H1 (cell line): Measurements from ENCODE around the gene SLC43A3. TPM values are rescaled to one million over a fixed set of nuclear protein-coding genes. Genes with fewer than 3 reads are reported as not detected.

Experiments used
- CTCF ChIA-PET: fragments of 300-600 bp; sonication (Branson Sonifier 250); formaldehyde crosslinking; loops from one replicate; lab custom pipeline; 2021; ENCODE audit not compliant: partially characterized antibody; lab: Charles Lee
- POLR2A ChIA-PET: fragments of 300-600 bp; sonication (Branson Sonifier 250); formaldehyde crosslinking; loops from one replicate; lab custom pipeline; 2021; ENCODE audit warnings: inconsistent platforms; ENCODE audit not compliant: partially characterized antibody; lab: Charles Lee
- DNase-seq, 2 experiments: peaks; one replicate each; pipeline versions ENCODE4 v3.0.0 to v3.0.0-alpha.2; 2010 to 2022; ENCODE audit warnings: low spot score in 2 of 2, low read depth in 1 of 2, mixed read lengths in 1 of 2
- FAIRE-seq: peaks from 2 replicates; lab custom pipeline; 2011; peaks lifted over from hg19 to GRCh38; lab: Jason Lieb, UNC
- H2AFZ ChIP-seq: 2 replicates; pipeline ENCODE4 v1.8.1; 2012; ENCODE audit warnings: low read length, inconsistent platforms
- H2AK5ac ChIP-seq: 2 replicates; pipeline ENCODE4 v1.6.1; 2013; ENCODE audit warnings: low read depth, low read length
- H2BK120ac ChIP-seq: replicated peaks from 2 replicates; pipeline ENCODE3; 2013; ENCODE audit warnings: low read depth, low read length, inconsistent platforms
- H2BK12ac ChIP-seq: 2 replicates; pipeline ENCODE4 v1.6.1; 2013; ENCODE audit warnings: low read depth, low read length
- H2BK15ac ChIP-seq: 2 replicates; pipeline ENCODE4 v1.6.1; 2013; ENCODE audit warnings: low read length
- H2BK20ac ChIP-seq: 2 replicates; pipeline ENCODE4 v1.6.1; 2013; ENCODE audit warnings: low read length
- H2BK5ac ChIP-seq: 2 replicates; pipeline ENCODE4 v1.6.1; 2013; ENCODE audit warnings: low read depth, low read length
- H3K14ac ChIP-seq: 2 replicates; pipeline ENCODE4 v1.6.1; 2013; ENCODE audit warnings: inconsistent platforms; ENCODE audit not compliant: insufficient read length
- H3K18ac ChIP-seq: 2 replicates; pipeline ENCODE4 v1.6.1; 2013; ENCODE audit warnings: low read length; ENCODE audit errors: extremely low read depth
- H3K23ac ChIP-seq: 2 replicates; pipeline ENCODE4 v1.6.1; 2013; ENCODE audit warnings: inconsistent platforms; ENCODE audit not compliant: insufficient read length
- H3K23me2 ChIP-seq: 2 replicates; pipeline ENCODE4 v1.6.1; 2013; ENCODE audit warnings: low read depth, low read length
- H3K27ac ChIP-seq: 2 replicates; pipeline ENCODE4 v1.6.1; 2011; ENCODE audit warnings: low read depth, low read length, inconsistent platforms
- H3K27me3 ChIP-seq, 4 experiments: replicated peaks in 1 of 4; 1 replicate in 1 of 4; 2 replicates in 3 of 4; pipeline versions ENCODE4 v1.6.1 to v1.8.1; 2011 to 2013; ENCODE audit warnings: low read length in 3 of 4, mild to moderate bottlenecking in 3 of 4, inconsistent platforms in 2 of 4, mixed read lengths in 2 of 4, moderate library complexity in 1 of 4; ENCODE audit not compliant: control insufficient read depth in 3 of 4, insufficient read depth in 3 of 4; ENCODE audit errors: extremely low read depth in 1 of 4
- H3K36me3 ChIP-seq, 4 experiments: 2 replicates each; pipeline versions ENCODE4 v1.6.1 to v1.8.1; 2011 to 2013; ENCODE audit warnings: mild to moderate bottlenecking in 4 of 4, low read length in 3 of 4, moderate library complexity in 2 of 4, control low read depth in 1 of 4, inconsistent platforms in 1 of 4; ENCODE audit not compliant: insufficient read depth in 4 of 4, control insufficient read depth in 2 of 4
- H3K4ac ChIP-seq: replicated peaks from 2 replicates; pipeline ENCODE3; 2013; ENCODE audit warnings: low read length, low read depth, mixed read lengths, inconsistent platforms; ENCODE audit not compliant: insufficient read length
- H3K4me1 ChIP-seq, 4 experiments: replicated peaks in 1 of 4; 1 replicate in 1 of 4; 2 replicates in 3 of 4; pipeline versions ENCODE4 v1.6.1 to v1.8.1; 2011 to 2013; ENCODE audit warnings: low read length in 3 of 4, inconsistent platforms in 2 of 4, mixed read lengths in 1 of 4; ENCODE audit not compliant: insufficient read depth in 4 of 4, control insufficient read depth in 3 of 4
- H3K4me2 ChIP-seq, 2 experiments: 2 replicates each; pipeline versions ENCODE4 v1.6.1 to v1.8.1; 2011 to 2013; ENCODE audit warnings: low read depth in 2 of 2, low read length in 2 of 2, control low read depth in 1 of 2, inconsistent platforms in 1 of 2, mild to moderate bottlenecking in 1 of 2; ENCODE audit not compliant: insufficient read depth in 1 of 2
- H3K4me3 ChIP-seq, 4 experiments: fragments of 200-600, 300-600 bp in 1 of 4; sonication (generic), shearing (Covaris generic), sonication (Bioruptor Twin) in 1 of 4; 2 replicates each; pipeline versions ENCODE4 v1.5.1 to v1.8.1; 2011 to 2016; ENCODE audit warnings: low read length in 4 of 4, low read depth in 3 of 4, control low read depth in 2 of 4, inconsistent platforms in 2 of 4, mild to moderate bottlenecking in 2 of 4, mixed read lengths in 1 of 4, moderate library complexity in 1 of 4; ENCODE audit not compliant: insufficient read depth in 2 of 4; ENCODE audit errors: extremely low read depth in 1 of 4
- H3K56ac ChIP-seq: replicated peaks from 2 replicates; pipeline ENCODE3; 2013; ENCODE audit warnings: low read depth, mild to moderate bottlenecking, mixed read lengths, low read length, inconsistent platforms; ENCODE audit not compliant: insufficient read length
- H3K79me1 ChIP-seq: 2 replicates; pipeline ENCODE4 v1.6.1; 2013; ENCODE audit warnings: low read depth, low read length, control low read depth
- H3K79me2 ChIP-seq, 2 experiments: 2 replicates each; pipeline versions ENCODE4 v1.6.1 to v1.8.1; 2012 to 2013; ENCODE audit warnings: low read length in 2 of 2, mild to moderate bottlenecking in 2 of 2, inconsistent platforms in 1 of 2; ENCODE audit not compliant: insufficient read depth in 2 of 2, control insufficient read depth in 1 of 2
- H3K9ac ChIP-seq, 4 experiments: replicated peaks in 1 of 4; 1 replicate in 1 of 4; 2 replicates in 3 of 4; pipeline versions ENCODE4 v1.6.1 to v1.8.1; 2011 to 2013; ENCODE audit warnings: low read depth in 3 of 4, low read length in 3 of 4, control low read depth in 2 of 4, mild to moderate bottlenecking in 2 of 4, moderate library complexity in 2 of 4, inconsistent platforms in 1 of 4; ENCODE audit errors: extremely low read depth in 1 of 4
- H3K9me3 ChIP-seq, 2 experiments: 2 replicates each; pipeline versions ENCODE4 v1.6.1 to v1.8.1; 2012 to 2013; ENCODE audit warnings: mild to moderate bottlenecking in 2 of 2, moderate library complexity in 2 of 2, control low read depth in 1 of 2, inconsistent platforms in 1 of 2, low read depth in 1 of 2, low read length in 1 of 2, mixed read lengths in 1 of 2; ENCODE audit not compliant: insufficient read depth in 2 of 2
- H4K20me1 ChIP-seq, 2 experiments: replicated peaks in 1 of 2; 2 replicates each; pipeline versions ENCODE3 to v1.8.1; 2011 to 2013; ENCODE audit warnings: inconsistent platforms in 2 of 2, low read length in 2 of 2, mild to moderate bottlenecking in 1 of 2; ENCODE audit not compliant: insufficient read depth in 2 of 2, control insufficient read depth in 1 of 2
- H4K5ac ChIP-seq: 2 replicates; pipeline ENCODE4 v1.6.1; 2013; ENCODE audit warnings: low read length, low read depth, mixed read lengths, inconsistent platforms; ENCODE audit not compliant: insufficient read length
- H4K8ac ChIP-seq: 2 replicates; pipeline ENCODE4 v1.8.0; 2013; ENCODE audit warnings: mild to moderate bottlenecking, moderate library complexity, low read length, inconsistent platforms; ENCODE audit not compliant: insufficient read depth; ENCODE audit errors: extremely low read depth
- H4K91ac ChIP-seq: replicated peaks from 2 replicates; pipeline ENCODE3; 2013; ENCODE audit warnings: low read length, mixed read lengths, inconsistent platforms; ENCODE audit not compliant: insufficient read length
- WGBS, 2 experiments: shearing (Covaris generic) in 1 of 2; methylation state at CpG; one replicate each; pipeline versions ENCODE4 v1.1.6 to v1.1.7; 2013 to 2015; ENCODE audit warnings: low lambda C conversion rate in 2 of 2, mixed read lengths in 2 of 2, inconsistent platforms in 1 of 2, low coverage in 1 of 2, missing lambda C conversion rate in 1 of 2; ENCODE audit not compliant: insufficient replicate concordance in 2 of 2, insufficient coverage in 1 of 2, insufficient read length in 1 of 2; ENCODE audit errors: extremely low coverage in 1 of 2, missing lambda C conversion rate in 1 of 2; 5-methylcytosine and 5-hydroxymethylcytosine counted together
- polyA plus RNA-seq, 7 experiments: library from polyadenylated mRNA; depleted of rRNA in 3 of 7; stranded (reverse) in 5 of 7; unstranded in 2 of 7; fragments of >200 nt in 5 of 7; fragments of 200-250 nt in 2 of 7; gene quantifications; 1 replicate in 5 of 7; 2 replicates in 1 of 7; 4 replicates in 1 of 7; pipeline versions ENCODE4 v1.2.1 to v1.2.3, GENCODE V29; 2011 to 2013; ENCODE audit warnings: missing spikeins in 2 of 7, mixed read lengths in 2 of 7
- total RNA-seq: library from RNA; stranded (reverse); fragmentation: NEBNext Ultra II Directional; extraction: Animal tissue kit (Norgen Biotek cat#: 25700); gene quantifications from 2 replicates; pipeline ENCODE4 v1.2.1, GENCODE V29; 2021

SLC43A3 gene
- total and polyA plus RNA-seq, 2 of the 8 experiments (the other 6 are each of a cell fraction or from before 2014, with no cell fraction given), result 31.8 to 67.8 TPM

GRCh38 chr11:57426439-57426928, 437 bp downstream of the SLC43A3 start:
- CTCF ChIA-PET, result interaction anchor here (0.7 to 10.1 kb wide), 5 partner anchors 9 to 102 kb away, joined by 3 to 68 read pairs (median 5); partner anchors contain the start of gene RTN4RL2
- peaks cover 4% of the 10 kb centered on the region; the same call in 1 of the 2 replicates for H3K79me1 ChIP-seq
- H3K4me1 ChIP-seq, result peaks cover 0 to 19% (median 13%) of the 10 kb centered on the region in 4 experiments; a peak in 6 of 7 replicates
- no peak overlapping the region for H4K91ac ChIP-seq
- POLR2A ChIA-PET, result interaction anchor here (1.0 to 1.3 kb wide), 2 partner anchors 10 to 11 kb away, joined by 3 to 5 read pairs; no protein-coding TSS in a partner anchor
- no peak overlapping the region for H2AFZ ChIP-seq
- H2BK5ac ChIP-seq, result no peak overlapping the region
- WGBS, 2 experiments, result 16% methylated on average over 15 of the region's 16 CpGs; no CpG with 5 or more reads in 1 of the 2 experiments
- peak overlapping the region; percentile 71 to 84 for H3K4me2 ChIP-seq
- H3K23ac ChIP-seq, result no peak overlapping the region
- no peak overlapping the region for H3K56ac ChIP-seq
- H3K27me3 ChIP-seq, result peaks cover 0 to 11% (median 3%) of the 10 kb centered on the region in 4 experiments; a peak in 5 of 7 replicates
- no peaks in the 10 kb centered on the region for H3K9me3 ChIP-seq
- H3K18ac ChIP-seq, result peak overlapping the region; percentile 36
- peak overlapping the region; percentile 32 for H3K4ac ChIP-seq
- no peak overlapping the region for H2BK15ac ChIP-seq
- H3K27ac ChIP-seq, result no peak overlapping the region
- H3K36me3 ChIP-seq, result peaks cover 0 to 14% (median 2%) of the 10 kb centered on the region in 4 experiments; a peak in 2 of 8 replicates
- no peak overlapping the region for H3K14ac ChIP-seq
- no peak overlapping the region for H2BK120ac ChIP-seq
- H3K23me2 ChIP-seq, result no peaks in the 10 kb centered on the region; the same call in 1 of the 2 replicates
- DNase-seq, result peak in 1 of 2 experiments; percentile 51
- H4K20me1 ChIP-seq, result no peaks in the 10 kb centered on the region
- no peaks in the 10 kb centered on the region for H3K79me2 ChIP-seq
- H4K8ac ChIP-seq, result peak overlapping the region; percentile 85
- H3K9ac ChIP-seq, result peak overlapping the region in 3 of 4 experiments; percentile 6 to 44 (median 39); a peak in 6 of 7 replicates
- peak overlapping the region; percentile 53 to 65 (median 62) for H3K4me3 ChIP-seq
- no peak overlapping the region for H2AK5ac ChIP-seq
- no peak overlapping the region for H2BK20ac ChIP-seq
- peak overlapping the region; percentile 43; the same call in 1 of the 2 replicates for H2BK12ac ChIP-seq
- no peak overlapping the region for H4K5ac ChIP-seq
- peak; percentile 48 for FAIRE-seq
